SU-DHL-6 (cell line): ENCODE measurements around the gene FAM107B.

Experiments used
- H2AFZ ChIP-seq: fragments of 200-600 bp; sonication (generic); 2 replicates; pipeline ENCODE4 v1.6.1; 2014; ENCODE audit warnings: low read depth, mild to moderate bottlenecking, moderate library complexity, mixed read lengths, antibody characterized with exemption, low read length; ENCODE audit not compliant: severe bottlenecking
- H3F3A ChIP-seq: fragments of 200-600 bp; shearing (Covaris generic); 2 replicates; pipeline ENCODE4 v1.6.0; 2016; ENCODE audit warnings: antibody characterized with exemption, mild to moderate bottlenecking; ENCODE audit not compliant: insufficient read depth
- H3K27ac ChIP-seq: fragments of 200-600 bp; sonication (generic); 2 replicates; pipeline ENCODE4 v1.5.1; 2016; ENCODE audit warnings: low read depth, mild to moderate bottlenecking, low read length, moderate library complexity, mixed read lengths
- H3K27me3 ChIP-seq: fragments of 200-600 bp; sonication (generic), shearing (Covaris generic); 2 replicates; pipeline ENCODE4 v1.6.0; 2014; ENCODE audit warnings: mild to moderate bottlenecking, low read length
- H3K36me3 ChIP-seq: fragments of 200-600 bp; sonication (generic); 2 replicates; pipeline ENCODE4 v1.6.1; 2014; ENCODE audit warnings: mild to moderate bottlenecking, low read length, mixed read lengths
- H3K4me2 ChIP-seq: fragments of 300-600, 200-600 bp; shearing (Covaris generic), sonication (generic); 2 replicates; pipeline ENCODE4 v1.6.0; 2014; ENCODE audit warnings: low read length, low read depth, mild to moderate bottlenecking; ENCODE audit not compliant: poor library complexity, severe bottlenecking
- H3K4me3 ChIP-seq: fragments of 200-600 bp; sonication (generic); 2 replicates; pipeline ENCODE4 v1.5.1; 2014; ENCODE audit warnings: antibody characterized with exemption, low read length, mild to moderate bottlenecking, mixed read lengths; ENCODE audit not compliant: insufficient read depth, poor library complexity, severe bottlenecking
- H3K79me2 ChIP-seq: fragments of 200-600 bp; sonication (generic); 2 replicates; pipeline ENCODE4 v1.6.1; 2014; ENCODE audit warnings: mild to moderate bottlenecking, low read length, moderate library complexity; ENCODE audit not compliant: insufficient read depth
- H3K9ac ChIP-seq: fragments of 200-600 bp; sonication (generic); 2 replicates; pipeline ENCODE4 v1.7.0; 2014; ENCODE audit warnings: mild to moderate bottlenecking, low read length
- H3K9me2 ChIP-seq: fragments of 200-600 bp; sonication (generic); replicated peaks from 2 replicates; pipeline ENCODE4 v1.6.1; 2014; ENCODE audit warnings: low read length; ENCODE audit not compliant: insufficient read depth
- H3K9me3 ChIP-seq: fragments of 200-600 bp; sonication (generic); 2 replicates; pipeline ENCODE4 v1.6.1; 2014; ENCODE audit warnings: low read length, mixed read lengths; ENCODE audit not compliant: insufficient read depth
- H4K20me1 ChIP-seq: fragments of 200-600 bp; sonication (generic); 2 replicates; pipeline ENCODE4 v1.6.1; 2014; ENCODE audit warnings: low read depth, mild to moderate bottlenecking, antibody characterized with exemption, low read length, moderate library complexity, mixed read lengths
- CTCF ChIP-seq: fragments of 200-600 bp; sonication (generic); IDR thresholded peaks from one replicate; pipeline ENCODE4 v1.5.1; 2017; ENCODE audit warnings: antibody characterized with exemption, mild to moderate bottlenecking, low read length, moderate library complexity; ENCODE audit not compliant: insufficient read depth, poor library complexity, severe bottlenecking
- EZH2phosphoT487 ChIP-seq: fragments of 200-600 bp; sonication (generic), shearing (Covaris generic); conservative IDR thresholded peaks from 2 replicates; pipeline ENCODE4 v1.6.1; 2018; ENCODE audit warnings: mild to moderate bottlenecking, antibody characterized with exemption, low read length, moderate library complexity, mixed read lengths

The FAM107B gene

GRCh38 chr10:14507781-14508180 is 266.9 kb downstream of the FAM107B start:
- Histone ChIP-seq H3K4me3 (no peak overlapping the region), H2AFZ (no peak overlapping the region), H3K36me3 (peaks cover 28% of the 10 kb centered on the region; the same call in 1 of the 2 replicates), H3K9me2 (no peaks in the 10 kb centered on the region), H3F3A (peaks cover 17% of the 10 kb centered on the region; the same call in 1 of the 2 replicates), H4K20me1 (no peaks in the 10 kb centered on the region; the same call in 1 of the 2 replicates), H3K4me2 (no peak overlapping the region), H3K9me3 (no peaks in the 10 kb centered on the region), H3K79me2 (no peaks in the 10 kb centered on the region), H3K9ac (no peak overlapping the region), H3K27me3 (no peaks in the 10 kb centered on the region), H3K27ac (no peak overlapping the region)
- no peak for TF ChIP-seq CTCF
- no peak for TF ChIP-seq EZH2phosphoT487

- Histone ChIP-seq H3K9me3 (no peaks in the 10 kb centered on the region), H3K9me2 (no peaks in the 10 kb centered on the region), H2AFZ (no peak overlapping the region), H3K4me3 (no peak overlapping the region), H3K36me3 (peaks cover 26% of the 10 kb centered on the region; the same call in 1 of the 2 replicates), H3K27ac (no peak overlapping the region), H3K79me2 (no peaks in the 10 kb centered on the region), H3K9ac (no peak overlapping the region), H3F3A (peaks cover 23% of the 10 kb centered on the region; the same call in 1 of the 2 replicates), H3K4me2 (no peak overlapping the region), H4K20me1 (peaks cover 3% of the 10 kb centered on the region; the same call in 1 of the 2 replicates), H3K27me3 (no peaks in the 10 kb centered on the region)
- no peak for TF ChIP-seq CTCF
- TF ChIP-seq EZH2phosphoT487, result no peak
Measured at GRCh38 chr10:14507176-14507575, 267.5 kb downstream of the FAM107B start.

GRCh38 chr10:14502431-14502830 is 272.3 kb downstream of the FAM107B start:
- TF ChIP-seq CTCF (no peak), EZH2phosphoT487 (no peak)
- no peak overlapping the region for H3K4me2 ChIP-seq
- H3K79me2 ChIP-seq, result no peaks in the 10 kb centered on the region
- 0 out of 2 replicates have a peak, but pooled peaks cover 3% of the 10 kb centered on the region for H4K20me1 ChIP-seq
- H2AFZ ChIP-seq, result no peak overlapping the region
- H3K9me2 ChIP-seq, result no peaks in the 10 kb centered on the region
- no peak overlapping the region for H3K4me3 ChIP-seq
- no peak overlapping the region for H3K9ac ChIP-seq
- peaks cover 19% of the 10 kb centered on the region; the same call in 1 of the 2 replicates for H3F3A ChIP-seq
- H3K27me3 ChIP-seq, result no peaks in the 10 kb centered on the region
- no peaks in the 10 kb centered on the region for H3K9me3 ChIP-seq
- H3K27ac ChIP-seq, result no peak overlapping the region
- H3K36me3 ChIP-seq, result no peaks in the 10 kb centered on the region
